Measurements from ENCODE around the gene PEAR1. TPM values are rescaled to one million over a fixed set of nuclear protein-coding genes. Genes with fewer than 3 reads are reported as not detected.

The PEAR1 gene
- total and polyA plus RNA-seq, 2 of the 8 experiments (the other 6 are each of a cell fraction or from before 2014, with no cell fraction given): 0.63 to 0.71 TPM

DNA sequence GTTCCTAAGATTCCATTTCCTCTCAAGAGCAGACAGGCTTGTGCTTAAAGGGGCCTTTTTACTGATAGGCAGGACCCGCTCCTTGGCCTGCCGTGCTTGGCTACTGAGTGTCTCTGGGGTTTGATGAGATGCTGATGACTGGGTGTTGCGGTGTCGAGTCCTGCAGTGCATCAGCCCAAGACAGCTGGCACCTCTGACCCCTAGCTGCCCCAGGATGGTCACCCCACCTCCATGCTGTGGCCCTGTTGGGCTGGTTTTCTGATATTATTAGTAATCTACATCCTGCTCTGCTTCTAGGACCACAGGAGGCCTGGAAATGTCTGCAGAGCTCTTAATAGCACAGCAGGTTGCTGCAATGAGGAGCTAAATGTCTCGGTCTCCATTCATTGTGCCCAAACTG, 55.6 kb downstream of the PEAR1 start (continued):
- TF ChIP-seq TAF1 (IDR thresholded peaks at IDR 0.05; ENCODE audit: low read depth, low read length): no peak
